Brain pericyte (primary cell): ENCODE data around the gene CAMTA1.

Experiments used
- DNase-seq: peaks from one replicate; pipeline ENCODE4 v3.0.0-alpha.2; 2012; ENCODE audit warnings: low read depth, low spot score

CAMTA1 gene

DNA sequence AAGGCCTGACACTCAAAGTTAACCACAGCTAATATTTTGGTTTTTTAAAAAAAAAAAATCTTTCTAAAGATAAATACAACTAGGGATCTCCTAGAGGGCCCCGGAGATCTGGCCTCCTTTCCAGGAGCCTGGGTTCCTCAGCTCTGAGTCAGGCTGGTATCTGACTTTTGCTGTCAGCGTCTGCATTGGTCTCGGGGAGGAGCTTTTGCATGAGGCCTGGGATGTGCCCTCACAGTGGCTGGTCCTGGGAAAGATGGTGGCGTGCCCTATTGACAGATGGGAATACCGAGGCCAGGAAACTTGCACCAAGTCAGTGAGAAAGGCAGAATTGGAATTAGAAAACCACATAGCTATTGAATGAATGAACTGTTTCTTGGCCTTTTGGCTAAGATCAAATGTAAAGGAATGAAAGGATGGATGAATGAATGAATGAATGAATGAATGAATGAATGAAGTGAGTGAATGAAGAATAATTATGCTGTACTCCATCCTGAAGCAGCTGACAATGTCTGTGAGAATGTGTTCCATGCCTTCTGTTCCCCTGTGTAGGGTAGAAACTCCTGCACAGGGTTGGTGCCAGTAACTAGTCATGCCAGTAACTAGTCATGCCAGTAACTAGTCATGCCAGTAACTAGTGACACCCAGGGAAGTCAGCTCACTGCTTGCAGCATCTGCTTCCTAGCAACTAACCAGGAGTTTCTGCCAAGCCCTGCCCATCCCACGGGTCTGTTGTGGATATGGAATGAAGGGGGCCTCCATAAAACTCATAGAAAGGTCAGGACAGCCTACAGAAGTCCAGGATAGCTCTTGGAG, 743.3 kb downstream of the CAMTA1 start:
- no peak for DNase-seq

DNA sequence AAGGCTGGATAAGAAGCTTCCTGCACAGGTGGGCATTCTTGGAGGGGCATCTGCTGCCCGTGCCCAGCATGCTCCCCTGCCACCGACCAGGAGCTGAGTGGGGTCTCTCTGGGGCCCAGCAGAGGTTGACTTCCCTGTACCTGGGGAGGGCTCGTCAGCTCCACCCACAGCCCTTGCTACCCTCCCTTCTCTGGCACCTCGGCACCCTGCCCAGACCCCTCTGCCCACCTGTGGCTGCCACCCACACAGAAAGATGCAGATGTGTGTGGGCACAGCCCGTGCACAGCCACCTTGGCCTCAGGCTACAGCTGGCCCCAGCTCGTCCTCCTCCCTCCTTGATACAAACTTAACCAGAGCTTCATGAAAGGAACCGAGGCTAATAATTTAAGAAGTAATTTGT, 744.7 kb downstream of the CAMTA1 start:
- DNase-seq, result no peak

DNA sequence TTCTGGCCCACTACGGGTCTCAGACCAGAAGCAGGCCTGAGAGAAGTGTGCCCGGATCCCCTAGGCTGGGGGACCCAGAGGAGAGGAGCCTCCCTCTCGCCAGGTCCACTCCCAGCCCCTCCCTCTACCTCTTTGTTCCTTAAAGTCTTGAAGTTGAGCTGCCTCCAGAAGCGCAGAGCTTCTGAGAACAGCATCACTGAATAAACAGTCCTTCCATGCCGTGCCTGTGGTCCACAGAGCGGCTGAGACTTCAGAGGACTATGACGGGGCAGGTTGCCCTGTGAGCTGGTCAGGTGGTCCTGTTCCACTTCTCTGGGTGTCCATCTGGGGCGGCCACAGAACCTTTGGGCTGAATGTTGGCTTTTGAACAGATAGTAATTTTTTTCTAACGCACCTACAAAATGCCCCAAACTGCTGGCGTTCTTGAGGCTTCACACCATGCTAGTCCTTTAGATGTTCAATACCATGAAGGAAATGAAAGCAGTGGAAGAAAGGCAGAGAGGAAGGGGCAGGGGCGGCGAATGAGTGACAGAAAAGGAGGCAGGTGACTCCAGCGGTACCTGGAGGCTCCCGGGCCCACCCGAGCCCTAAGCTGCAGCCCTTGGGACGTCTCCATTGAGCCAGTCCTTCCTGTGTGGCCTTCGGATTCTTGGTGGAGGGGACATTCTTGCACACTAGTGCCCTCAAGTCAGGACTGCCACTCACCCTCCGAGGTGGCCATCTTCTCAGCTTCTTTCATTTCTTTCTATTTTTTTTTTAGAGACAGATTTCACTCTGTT, 746.5 kb downstream of the CAMTA1 start:
- no peak for DNase-seq

DNA sequence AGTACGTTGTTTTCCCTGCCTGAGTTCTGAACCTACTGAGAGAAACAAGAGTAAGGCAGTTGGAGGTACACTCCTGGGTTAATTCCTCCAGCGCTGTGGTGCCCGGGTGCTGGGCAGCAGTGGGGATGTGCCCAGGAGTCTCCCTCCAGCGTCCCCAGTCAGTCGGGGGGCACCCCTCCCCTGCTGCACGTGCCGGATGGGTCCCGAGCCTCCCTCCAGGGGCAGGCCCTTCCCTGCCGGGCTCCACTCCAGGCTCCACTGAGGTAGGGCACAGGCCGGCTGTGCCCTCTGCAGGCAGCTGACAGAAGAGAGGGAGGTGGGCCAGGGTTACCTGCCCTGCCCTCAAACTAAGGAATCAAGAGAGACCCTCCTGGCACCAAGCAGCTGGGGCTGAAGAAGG, 747.8 kb downstream of the CAMTA1 start:
- no peak for DNase-seq

DNA sequence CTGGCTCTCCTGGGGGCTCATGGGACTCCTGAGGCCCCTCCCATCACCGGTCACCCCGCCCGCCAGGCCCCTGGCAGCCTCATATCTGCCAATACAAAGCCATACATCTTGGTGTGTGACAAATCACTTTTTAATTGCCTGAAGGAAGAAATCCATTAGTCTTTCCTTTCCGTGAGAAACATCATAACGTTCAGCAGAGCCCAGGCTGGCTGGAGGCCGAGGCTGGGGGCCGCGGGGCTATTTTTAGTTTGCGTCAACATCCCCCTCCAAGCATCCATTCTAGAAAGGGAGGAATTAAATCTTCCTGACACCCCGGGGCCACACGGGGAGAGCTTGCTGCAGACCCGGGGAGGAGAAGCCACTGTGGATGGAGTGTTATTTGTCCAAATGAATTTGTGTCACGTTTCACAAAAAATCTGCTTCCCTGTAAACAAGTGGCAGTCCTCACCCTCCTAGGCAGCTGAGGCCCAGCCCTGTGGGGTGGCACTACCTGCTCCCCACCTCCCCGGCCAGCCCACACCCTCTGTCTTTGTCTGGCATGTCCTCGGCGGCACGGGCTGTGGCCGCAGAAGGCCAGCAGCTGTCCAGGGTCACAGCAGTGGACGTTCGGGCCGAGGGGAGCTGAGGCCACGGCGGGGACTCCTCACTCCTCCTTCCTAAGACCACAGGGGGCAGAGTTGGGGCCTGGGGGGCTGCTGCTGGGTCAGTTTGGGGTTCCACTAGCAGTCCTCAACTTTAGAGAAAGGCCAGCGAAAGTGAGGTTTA, 749.0 kb downstream of the CAMTA1 start:
- DNase-seq, result no peak

DNA sequence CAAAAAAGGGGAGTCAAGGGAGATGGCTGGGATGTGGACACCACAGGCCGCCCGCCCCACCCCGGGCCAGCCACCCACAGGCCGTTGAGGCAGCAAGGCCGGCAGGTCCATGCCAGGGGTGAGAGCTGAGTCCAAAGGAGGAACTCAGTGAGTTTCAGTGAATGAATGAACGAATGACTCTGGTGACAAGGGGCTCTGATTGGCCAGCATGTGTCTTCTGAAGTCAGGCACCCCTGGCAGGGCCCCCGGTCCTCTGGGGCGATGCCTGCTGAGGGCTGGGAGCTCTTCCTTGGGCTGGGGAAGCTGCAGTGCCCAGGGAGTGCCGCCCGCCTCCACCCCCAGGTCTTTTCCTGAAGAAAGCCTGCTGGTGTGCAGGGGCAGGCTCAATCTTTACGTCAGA, 749.8 kb downstream of the CAMTA1 start:
- DNase-seq, result no peak

DNA sequence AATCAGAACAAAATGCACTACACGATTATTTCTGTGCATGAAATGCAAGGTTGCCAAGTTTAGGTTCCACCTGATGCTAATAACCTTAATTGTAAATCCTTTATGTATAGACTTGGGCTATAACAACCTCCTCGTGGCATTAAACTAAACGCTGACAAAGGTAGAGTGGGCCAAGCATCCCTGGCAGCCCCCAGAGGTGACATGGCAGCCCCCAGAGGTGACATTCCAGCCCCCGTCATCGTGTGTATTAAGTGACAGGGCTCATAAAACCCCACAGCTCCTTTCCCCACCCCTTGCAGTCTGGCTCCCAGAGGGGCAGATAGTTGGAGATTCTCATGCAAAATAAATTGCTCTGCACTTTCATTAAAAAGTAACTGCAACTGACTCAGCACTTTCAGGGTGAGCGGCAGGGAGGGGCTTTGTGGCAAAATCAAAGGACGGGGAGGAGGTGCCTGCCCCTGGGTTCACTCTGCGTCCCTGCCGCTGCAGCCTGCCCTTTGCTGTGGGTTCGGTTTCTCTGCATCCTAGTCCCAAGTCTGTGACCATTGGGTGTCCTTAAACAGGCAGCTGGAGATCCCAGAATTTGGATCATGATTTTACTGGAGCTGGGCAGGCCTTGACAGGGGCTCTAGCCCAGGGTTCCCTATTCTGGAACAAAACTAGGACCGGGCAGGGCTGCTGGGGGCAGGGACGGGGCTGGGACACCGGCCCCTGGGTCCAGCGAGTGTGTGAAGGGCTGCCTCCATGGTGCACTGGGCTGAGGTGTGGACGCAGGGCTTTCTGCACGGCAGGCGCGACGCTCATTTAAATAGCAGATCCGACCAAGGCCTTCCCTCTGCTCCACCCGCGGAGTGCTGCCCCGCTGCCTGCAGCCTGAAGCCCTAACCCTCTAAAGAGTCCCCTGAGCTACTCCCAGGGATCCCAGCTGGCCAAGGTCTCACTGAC, 751.0 kb downstream of the CAMTA1 start:
- no peak for DNase-seq

DNA sequence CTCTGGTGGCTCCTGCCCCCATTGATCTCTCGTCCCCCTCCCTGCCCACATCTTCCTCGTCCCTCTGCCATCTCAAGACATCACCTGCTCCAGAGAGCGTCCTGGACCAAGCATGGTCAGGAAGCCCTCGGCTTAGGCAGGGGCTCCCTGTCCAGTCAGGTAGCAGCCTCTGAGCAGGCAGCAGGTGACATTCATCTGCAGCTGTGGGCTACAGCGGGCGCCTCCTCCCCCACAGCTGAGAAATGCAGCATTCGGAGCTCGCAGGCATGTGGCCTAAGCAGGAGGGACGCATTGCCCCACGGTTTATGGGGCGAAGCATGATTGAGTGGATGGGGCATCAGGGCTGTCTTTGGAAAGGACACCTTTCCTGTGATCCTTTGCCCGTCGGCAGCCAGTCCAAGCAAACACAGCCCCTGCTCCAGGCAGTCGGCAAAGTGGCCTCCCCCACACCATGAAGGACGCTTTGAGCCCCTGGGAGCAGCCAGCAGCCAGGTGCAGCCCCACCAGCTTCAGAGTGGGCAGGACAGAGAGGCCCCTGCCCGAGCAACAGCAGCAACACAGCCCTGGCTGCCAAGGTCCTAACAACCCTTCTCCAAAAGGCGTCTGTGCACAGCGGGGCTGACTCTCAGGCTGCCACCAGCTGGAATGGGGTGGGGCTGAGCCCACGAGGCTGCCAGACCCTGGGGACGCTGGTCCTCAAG, 751.8 kb downstream of the CAMTA1 start:
- no peak for DNase-seq

DNA sequence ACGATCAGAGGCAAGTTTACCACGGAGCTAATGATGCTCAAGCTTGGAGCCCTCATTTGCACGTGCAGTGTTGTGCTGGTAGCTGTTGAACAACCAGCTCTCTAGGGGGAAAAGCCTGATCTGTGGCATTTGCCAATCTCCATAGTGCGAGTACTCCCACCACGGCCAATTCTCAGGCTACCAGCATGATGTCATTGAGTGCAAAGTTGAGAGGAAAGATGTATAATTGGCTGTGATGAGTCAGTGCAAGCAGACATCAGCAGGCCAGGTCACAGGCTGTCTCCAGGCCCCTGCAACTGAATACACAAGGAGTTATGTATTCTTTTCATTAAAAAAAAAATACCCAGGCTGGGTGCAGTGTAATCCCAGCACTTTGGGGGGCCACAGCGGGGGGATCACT, 752.8 kb downstream of the CAMTA1 start:
- DNase-seq, result peak; percentile 66

DNA sequence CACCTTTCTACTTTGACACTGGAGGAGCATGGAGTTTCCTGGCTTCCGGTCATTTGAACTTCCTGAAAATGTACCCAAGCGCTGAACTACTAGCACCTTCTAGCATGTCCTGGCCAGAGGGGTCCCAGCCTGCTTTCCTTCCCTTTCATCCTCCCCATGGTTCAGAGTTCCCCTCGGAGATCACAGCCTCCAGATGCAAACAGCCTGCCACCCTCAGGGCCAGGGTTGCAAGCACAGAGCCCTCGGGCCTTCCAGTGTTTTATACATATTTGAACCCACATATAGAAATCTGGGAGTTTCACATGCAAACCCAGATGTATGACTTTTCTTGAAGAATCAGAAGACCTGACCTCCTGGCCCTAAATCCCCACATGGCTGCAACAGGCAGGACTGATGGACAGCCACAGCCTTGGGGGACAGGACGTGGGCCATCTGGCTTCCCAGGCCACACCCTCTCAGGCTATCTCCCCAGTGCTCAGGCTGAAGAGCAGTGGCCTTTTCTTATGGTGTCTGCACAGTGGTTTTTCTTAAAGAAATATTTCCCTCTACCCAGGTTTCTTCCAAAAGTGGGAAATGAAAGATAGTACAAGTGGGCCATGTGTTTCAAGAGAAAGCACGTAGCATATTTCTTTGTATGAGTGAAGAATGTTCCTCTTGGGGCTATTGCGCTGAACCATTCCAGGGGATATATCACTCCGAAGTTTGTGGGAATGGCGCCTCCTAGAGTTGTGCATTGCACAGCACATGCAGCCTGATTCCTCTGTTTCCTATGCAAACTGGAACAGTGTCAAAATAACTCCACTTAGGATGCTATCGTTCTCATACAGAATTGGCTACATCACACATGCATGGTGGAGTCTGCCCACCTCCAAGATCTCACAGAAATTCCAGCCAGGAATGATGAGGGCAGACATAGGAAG, 753.9 kb downstream of the CAMTA1 start:
- DNase-seq, result no peak

DNA sequence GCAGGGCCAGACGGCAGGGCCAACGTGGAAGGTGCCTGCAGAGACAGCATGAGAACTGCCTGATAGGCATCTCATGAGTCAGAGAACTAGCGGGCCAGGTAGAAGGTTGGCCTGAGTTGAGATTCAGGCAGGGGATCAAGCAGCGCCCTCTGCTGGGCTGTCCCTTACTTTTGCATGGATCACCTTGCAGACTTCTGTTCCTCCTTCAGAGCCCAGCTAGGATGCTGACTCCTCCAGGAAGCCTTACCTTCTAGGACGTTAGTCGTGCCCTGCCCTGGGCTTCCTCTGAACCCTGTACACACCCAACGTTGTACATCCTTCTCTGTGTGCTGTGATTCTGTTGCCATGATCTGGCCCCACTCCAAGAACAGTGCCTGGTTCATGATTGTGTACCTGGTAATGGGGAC, 754.5 kb downstream of the CAMTA1 start:
- no peak for DNase-seq

DNA sequence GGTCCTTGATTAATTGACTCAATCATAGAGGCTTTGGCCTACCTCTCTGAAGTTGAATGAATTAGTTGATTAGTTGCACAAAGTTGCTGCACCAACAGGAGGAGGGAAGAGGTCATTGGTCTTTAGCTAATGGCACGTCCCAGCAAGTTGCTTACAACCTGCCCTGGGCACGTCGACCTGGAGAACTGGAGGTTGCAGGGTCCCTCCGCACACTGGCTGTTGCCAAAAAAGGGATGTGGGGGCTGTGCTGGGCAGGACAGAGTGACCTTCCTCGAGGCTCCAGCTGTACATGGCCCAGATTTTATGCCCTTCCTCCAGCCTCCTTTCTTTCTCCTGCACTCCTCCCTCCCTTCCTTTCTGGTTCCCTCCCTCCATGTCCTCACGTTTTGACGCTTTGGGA, 755.6 kb downstream of the CAMTA1 start:
- no peak for DNase-seq

DNA sequence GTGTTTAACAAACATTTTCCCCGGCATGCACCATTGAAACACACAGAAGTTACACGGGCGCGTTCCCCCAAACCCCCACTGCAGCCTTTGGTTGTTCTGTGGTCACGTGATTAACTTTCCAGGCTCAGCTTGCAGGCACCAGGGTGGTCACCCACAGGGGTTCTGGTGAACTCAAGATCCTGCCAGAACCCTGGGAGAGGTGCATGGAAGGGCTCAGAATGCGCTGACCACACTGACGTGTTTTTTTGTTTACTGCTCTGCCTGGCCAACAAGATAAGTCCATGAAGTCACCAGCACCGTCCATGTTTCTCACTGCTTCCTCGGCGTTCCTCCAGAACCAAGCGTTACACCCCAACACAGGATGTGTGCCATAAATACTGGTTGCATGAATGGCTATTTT, 756.4 kb downstream of the CAMTA1 start:
- peak; percentile 41 for DNase-seq

DNA sequence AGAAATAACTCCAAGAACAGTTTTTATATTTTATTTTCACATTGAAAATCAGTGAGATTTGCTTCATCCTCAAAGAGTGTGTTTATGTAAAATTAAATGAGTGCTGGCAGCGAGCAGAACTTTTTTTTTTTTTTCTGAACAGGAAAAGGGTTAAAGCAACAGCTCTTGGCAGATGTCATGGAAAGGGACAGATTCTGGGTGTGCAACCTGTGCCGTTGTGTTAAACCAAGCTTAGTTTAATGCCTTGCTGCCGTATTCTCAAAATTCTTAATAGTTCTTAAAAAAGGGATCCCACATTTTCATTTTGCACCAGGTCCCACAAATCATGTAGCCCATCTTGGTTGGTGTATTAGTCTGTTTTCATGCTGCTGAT, 758.5 kb downstream of the CAMTA1 start:
- DNase-seq, result no peak

DNA sequence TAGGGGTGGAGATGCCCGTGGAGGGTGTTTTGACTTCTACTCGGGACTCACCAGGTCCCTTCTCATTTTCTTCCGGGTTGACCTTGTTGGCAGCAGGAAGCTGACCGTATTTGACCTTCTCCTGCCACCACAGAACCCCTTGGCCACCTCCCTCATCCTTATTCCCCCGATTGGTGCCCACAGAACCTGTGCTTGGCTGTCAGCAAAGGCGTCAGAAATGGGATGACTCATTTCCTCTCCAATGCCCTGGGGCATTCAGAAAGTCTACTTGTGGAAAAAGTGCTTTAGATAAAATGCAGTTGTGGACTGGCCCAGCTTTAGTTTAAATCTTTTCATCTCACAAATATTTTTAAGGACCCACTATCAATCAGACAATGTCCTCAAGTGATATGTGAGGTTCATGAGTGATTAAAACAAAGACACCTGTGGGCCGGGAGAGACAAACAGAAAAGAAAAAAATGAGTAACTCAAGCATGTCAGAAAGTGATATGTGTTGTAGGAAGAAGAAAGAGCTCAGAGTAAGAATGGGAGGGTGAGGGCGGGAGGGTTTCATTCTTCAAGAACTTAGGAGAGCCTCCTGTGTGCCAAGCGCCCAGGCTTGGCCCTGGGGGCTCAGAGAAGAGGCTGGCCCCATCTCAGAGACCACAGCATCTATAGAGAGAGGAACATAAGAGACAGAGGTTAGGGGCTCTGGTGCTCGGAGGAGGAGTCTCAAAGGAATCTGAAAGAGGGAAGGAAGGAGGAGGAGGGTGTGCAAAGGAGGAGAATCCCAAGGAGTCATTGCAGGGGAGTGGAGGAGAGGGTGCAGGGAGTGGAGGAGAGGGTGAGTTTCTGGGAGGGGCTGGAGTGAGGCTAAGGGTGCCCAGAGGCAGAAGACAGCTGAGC, 764.3 kb downstream of the CAMTA1 start:
- DNase-seq, result peak; percentile 74

DNA sequence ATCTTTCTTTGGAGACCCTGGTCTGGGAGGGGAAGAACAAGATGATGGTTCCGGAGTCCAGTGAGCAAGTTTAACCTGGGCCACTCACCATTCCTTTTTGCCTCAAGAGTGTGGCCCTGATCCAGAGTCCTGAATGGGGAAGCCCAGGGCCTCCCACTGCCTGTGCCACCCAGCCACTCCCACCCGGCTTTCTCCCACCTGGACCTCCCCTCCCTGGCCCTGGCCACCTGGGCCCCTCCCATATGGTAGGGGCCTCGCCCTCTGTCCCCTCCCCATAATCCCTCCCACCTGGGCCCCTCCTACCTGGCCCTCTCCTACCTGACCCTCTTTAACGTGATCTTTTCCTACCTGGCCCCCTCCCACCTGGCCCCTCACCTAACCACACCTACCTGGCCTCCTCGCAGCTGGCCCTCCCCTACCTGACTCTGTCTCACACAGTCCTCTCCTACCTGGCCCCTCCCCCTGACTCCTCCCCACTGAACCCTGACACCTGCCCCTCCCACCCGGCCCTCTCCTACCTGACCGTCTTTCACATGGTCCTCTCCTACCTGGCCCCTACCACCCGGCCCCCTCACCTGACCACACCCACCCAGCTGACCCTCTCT, 765.1 kb downstream of the CAMTA1 start:
- no peak for DNase-seq

DNA sequence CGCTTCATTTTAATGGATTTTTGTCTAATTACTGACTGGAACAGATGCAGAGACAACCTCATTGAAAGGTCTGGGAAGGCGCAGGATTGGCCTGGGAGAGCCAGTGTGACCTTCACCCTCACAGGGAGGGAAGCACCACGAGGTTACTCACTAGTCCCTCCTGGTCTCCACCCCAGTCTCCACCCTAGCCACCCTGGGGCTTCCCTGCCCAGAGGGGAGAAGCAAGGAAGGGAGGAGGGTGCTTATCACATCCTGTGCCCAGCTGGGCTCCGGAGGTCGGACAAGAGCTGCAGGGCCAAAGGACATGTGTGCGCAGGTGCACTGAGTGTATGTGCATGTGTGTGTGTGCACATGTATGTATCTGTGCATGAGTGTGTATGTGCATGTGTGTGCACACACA, 765.7 kb downstream of the CAMTA1 start:
- DNase-seq, result no peak

DNA sequence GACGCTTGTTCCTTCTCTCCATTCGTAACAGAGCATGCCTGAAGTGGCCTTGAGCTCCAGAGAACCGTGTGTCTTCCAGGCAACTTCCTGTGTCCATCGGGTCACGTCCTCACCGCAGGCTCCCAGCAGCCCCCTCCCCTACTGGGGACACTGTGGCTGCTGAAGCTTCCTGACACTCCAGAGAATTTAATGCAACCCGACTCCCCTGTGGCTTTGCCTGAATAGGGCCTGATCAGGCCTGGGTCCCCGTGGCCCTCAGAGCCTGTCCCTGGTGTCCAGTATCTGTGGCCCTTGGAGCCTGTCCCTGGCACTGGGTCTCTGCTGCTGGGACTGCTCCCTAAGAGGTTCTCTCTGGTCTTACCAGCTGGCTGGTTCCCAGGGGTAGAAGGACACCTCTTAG, 766.2 kb downstream of the CAMTA1 start:
- no peak for DNase-seq
